MCF 10A (cell line): Measurements from ENCODE around the gene TMEM179. TPM values are rescaled to one million over a fixed set of nuclear protein-coding genes. Genes with fewer than 3 reads are reported as not detected.

Source experiments
- BruUV-seq: library from RNA; stranded (reverse); fragments of 400-500 nt; replicated peaks from 2 replicates; lab custom pipeline; 2021; lab: Mats Ljungman, UMichigan
- CTCF ChIA-PET: fragments of 300-600 bp; sonication (Branson Sonifier 250); formaldehyde crosslinking; extraction: SDS; loops from one replicate; lab custom pipeline; 2021; ENCODE audit warnings: antibody characterized with exemption, inconsistent platforms; lab: Yijun Ruan, JAX
- POLR2A ChIA-PET: fragments of 300-600, 350-650 bp; sonication (Branson Sonifier 250); formaldehyde crosslinking; extraction: SDS; loops from one replicate; lab custom pipeline; 2020; ENCODE audit warnings: antibody characterized with exemption, inconsistent platforms; lab: Yijun Ruan, JAX
- DNase-seq: peaks from one replicate; pipeline ENCODE4 v3.0.0-alpha.2; 2018; ENCODE audit not compliant: unreplicated experiment
- H3K27ac Mint-ChIP-seq: one replicate; pipeline ENCODE4 v1.8.0; 2022; ENCODE audit warnings: mild to moderate bottlenecking, low read depth, mixed read lengths; ENCODE audit not compliant: unreplicated experiment
- H3K27me3 Mint-ChIP-seq: one replicate; pipeline ENCODE4 v1.8.0; 2022; ENCODE audit warnings: mixed read lengths; ENCODE audit not compliant: insufficient read depth, unreplicated experiment
- H3K36me3 Mint-ChIP-seq: one replicate; pipeline ENCODE4 v1.8.0; 2022; ENCODE audit warnings: mild to moderate bottlenecking, moderate library complexity, mixed read lengths; ENCODE audit not compliant: insufficient read depth, unreplicated experiment
- H3K4me1 Mint-ChIP-seq: one replicate; pipeline ENCODE4 v1.8.0; 2022; ENCODE audit warnings: mixed read lengths; ENCODE audit not compliant: insufficient read depth, unreplicated experiment
- H3K4me3 Mint-ChIP-seq: one replicate; pipeline ENCODE4 v1.8.0; 2022; ENCODE audit warnings: mild to moderate bottlenecking, moderate library complexity, mixed read lengths; ENCODE audit not compliant: unreplicated experiment
- H3K9me3 Mint-ChIP-seq: one replicate; pipeline ENCODE4 v1.8.0; 2022; ENCODE audit warnings: mixed read lengths; ENCODE audit not compliant: unreplicated experiment
- intact Hi-C: fragments of 100-400 bp; cut with micrococcal nuclease; formaldehyde crosslinking; loops from 2 replicates; pipeline ENCODE4 v1.14.1; 2022
- total RNA-seq: library from RNA; stranded (reverse); gene quantifications from 2 replicates; pipeline ENCODE4 v1.2.3, GENCODE V29; 2022
- TF ChIP-seq, protein P1 (sequence below): fragments of 200-600 bp; IDR thresholded peaks from one replicate; pipeline ENCODE4 v1.8.0; 2022; ENCODE audit warnings: antibody characterized with exemption, mild to moderate bottlenecking; ENCODE audit not compliant: unreplicated experiment

TMEM179 gene
- total RNA-seq, 1 experiment from 2014 or later: not detected

GRCh38 chr14:104600141-104600643 lies 4.4 kb downstream of the TMEM179 start:
- Mint-ChIP-seq H3K27ac (no peak overlapping the region), H3K36me3 (no peaks in the 10 kb centered on the region), H3K4me3 (no peak overlapping the region), H3K27me3 (peaks cover 63% of the 10 kb centered on the region), H3K4me1 (peaks cover 5% of the 10 kb centered on the region), H3K9me3 (no peaks in the 10 kb centered on the region)
- DNase-seq: no peak
- ChIA-PET CTCF (interaction anchor here (0.8 kb wide), 1 partner anchor 36 kb away, joined by 4 read pairs; no protein-coding TSS in a partner anchor), POLR2A (no interaction called here)
- no TSS peak for BruUV-seq
- intact Hi-C loops: no loop called here
- TF ChIP-seq, protein P1, sequence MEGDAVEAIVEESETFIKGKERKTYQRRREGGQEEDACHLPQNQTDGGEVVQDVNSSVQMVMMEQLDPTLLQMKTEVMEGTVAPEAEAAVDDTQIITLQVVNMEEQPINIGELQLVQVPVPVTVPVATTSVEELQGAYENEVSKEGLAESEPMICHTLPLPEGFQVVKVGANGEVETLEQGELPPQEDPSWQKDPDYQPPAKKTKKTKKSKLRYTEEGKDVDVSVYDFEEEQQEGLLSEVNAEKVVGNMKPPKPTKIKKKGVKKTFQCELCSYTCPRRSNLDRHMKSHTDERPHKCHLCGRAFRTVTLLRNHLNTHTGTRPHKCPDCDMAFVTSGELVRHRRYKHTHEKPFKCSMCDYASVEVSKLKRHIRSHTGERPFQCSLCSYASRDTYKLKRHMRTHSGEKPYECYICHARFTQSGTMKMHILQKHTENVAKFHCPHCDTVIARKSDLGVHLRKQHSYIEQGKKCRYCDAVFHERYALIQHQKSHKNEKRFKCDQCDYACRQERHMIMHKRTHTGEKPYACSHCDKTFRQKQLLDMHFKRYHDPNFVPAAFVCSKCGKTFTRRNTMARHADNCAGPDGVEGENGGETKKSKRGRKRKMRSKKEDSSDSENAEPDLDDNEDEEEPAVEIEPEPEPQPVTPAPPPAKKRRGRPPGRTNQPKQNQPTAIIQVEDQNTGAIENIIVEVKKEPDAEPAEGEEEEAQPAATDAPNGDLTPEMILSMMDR: no peak

DNA sequence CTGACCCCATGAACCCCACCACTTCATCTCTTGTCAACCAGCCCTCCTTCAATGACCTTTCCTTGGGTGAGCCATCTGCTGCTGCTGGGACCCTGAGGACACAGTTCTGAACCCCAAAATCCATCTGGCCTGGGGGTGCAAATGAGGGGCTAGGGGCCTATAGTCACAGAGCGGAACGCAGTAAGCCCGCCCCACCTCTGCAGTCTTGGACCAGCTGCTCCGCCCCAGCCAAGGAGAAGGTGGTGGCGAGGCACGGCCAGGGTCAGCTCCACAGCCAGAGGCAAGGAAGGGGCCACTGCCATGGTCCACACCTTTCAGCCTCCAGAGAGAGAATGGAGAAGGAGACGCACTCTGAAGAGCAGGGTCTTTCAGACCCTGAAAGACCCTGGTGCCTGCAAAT lies 5.1 kb downstream of the TMEM179 start:
- CTCF ChIA-PET: no interaction called here
- no TSS peak for BruUV-seq

GRCh38 chr14:104598910-104599273 lies 5.7 kb downstream of the TMEM179 start:
- no peak for DNase-seq
- ChIA-PET CTCF (no interaction called here), POLR2A (interaction anchor here (0.6 kb wide), 1 partner anchor 520 kb away, joined by 3 read pairs; no protein-coding TSS in a partner anchor)
- TF ChIP-seq, protein P1: no peak
- Mint-ChIP-seq H3K36me3 (no peaks in the 10 kb centered on the region), H3K27ac (no peak overlapping the region), H3K27me3 (peaks cover 50% of the 10 kb centered on the region), H3K4me3 (no peak overlapping the region), H3K9me3 (no peaks in the 10 kb centered on the region), H3K4me1 (peaks cover 5% of the 10 kb centered on the region)
- BruUV-seq: no TSS peak
- intact Hi-C loops: no loop called here

More for the DNA sequence above, 5.1 kb downstream of the TMEM179 start:
- TF ChIP-seq, protein P1: no peak
- POLR2A ChIA-PET: interaction anchor here (0.6 kb wide), 1 partner anchor 521 kb away, joined by 3 read pairs; no protein-coding TSS in a partner anchor
- Mint-ChIP-seq H3K27me3 (peaks cover 55% of the 10 kb centered on the region), H3K27ac (no peak overlapping the region), H3K36me3 (no peaks in the 10 kb centered on the region), H3K4me3 (no peak overlapping the region), H3K4me1 (peaks cover 5% of the 10 kb centered on the region), H3K9me3 (no peaks in the 10 kb centered on the region)
- intact Hi-C loops: no loop called here
- no peak for DNase-seq

- Mint-ChIP-seq H3K36me3 (no peaks in the 10 kb centered on the region), H3K4me1 (peaks cover 5% of the 10 kb centered on the region), H3K4me3 (no peak overlapping the region), H3K27ac (no peak overlapping the region), H3K9me3 (no peaks in the 10 kb centered on the region), H3K27me3 (peaks cover 44% of the 10 kb centered on the region)
- DNase-seq: no peak
- TF ChIP-seq, protein P1: no peak
- POLR2A ChIA-PET: no interaction called here
- intact Hi-C loops: no loop called here
- no TSS peak for BruUV-seq
- CTCF ChIA-PET: interaction anchor here (0.9 kb wide), 1 partner anchor 521 kb away, joined by 3 read pairs; no protein-coding TSS in a partner anchor
Observed at GRCh38 chr14:104598039-104598909, 6.3 kb downstream of the TMEM179 start.
